ENCODE results near the gene C13orf46.

DNA sequence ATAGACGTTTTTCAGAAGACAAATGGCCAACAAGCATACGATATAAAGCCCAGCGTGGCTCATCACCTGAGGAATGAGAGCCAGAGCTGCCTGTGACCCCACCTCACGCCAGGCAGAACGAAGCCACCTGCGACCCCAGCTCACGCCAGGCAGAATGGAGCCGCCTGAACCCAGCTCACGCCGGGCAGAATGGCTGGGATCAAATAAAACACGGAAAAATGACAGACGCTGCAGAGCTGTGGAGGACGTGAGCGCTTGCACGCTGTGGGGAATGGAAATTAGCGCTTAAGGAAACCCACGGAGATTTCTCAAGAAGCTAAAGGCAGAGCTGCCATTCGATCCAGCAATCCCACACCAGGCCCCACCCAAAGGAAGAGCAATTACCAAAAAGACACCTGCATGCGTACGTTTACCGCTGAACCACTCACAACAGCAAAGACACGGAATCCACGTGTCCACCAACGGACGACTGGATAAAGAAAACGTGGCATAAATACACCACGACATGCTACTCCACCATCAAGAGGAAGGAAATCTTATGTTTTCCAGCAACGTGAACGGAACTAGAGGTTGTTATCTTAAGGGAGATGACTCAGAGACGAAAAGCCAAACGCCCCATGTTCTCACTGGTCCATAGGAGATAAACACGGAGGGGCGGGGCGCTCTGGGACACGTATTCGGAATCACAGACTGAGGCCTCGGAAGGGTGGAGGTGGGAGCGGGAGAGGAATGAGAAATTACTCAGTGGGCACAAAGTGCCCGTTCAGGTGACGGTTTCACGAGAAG lies 30.7 kb upstream of the C13orf46 start:
- TF ChIP-seq, protein P1, sequence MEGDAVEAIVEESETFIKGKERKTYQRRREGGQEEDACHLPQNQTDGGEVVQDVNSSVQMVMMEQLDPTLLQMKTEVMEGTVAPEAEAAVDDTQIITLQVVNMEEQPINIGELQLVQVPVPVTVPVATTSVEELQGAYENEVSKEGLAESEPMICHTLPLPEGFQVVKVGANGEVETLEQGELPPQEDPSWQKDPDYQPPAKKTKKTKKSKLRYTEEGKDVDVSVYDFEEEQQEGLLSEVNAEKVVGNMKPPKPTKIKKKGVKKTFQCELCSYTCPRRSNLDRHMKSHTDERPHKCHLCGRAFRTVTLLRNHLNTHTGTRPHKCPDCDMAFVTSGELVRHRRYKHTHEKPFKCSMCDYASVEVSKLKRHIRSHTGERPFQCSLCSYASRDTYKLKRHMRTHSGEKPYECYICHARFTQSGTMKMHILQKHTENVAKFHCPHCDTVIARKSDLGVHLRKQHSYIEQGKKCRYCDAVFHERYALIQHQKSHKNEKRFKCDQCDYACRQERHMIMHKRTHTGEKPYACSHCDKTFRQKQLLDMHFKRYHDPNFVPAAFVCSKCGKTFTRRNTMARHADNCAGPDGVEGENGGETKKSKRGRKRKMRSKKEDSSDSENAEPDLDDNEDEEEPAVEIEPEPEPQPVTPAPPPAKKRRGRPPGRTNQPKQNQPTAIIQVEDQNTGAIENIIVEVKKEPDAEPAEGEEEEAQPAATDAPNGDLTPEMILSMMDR (IDR thresholded peaks at IDR 0.05) = no peak
- no peak for TF ChIP-seq POLR2A (IDR thresholded peaks at IDR 0.05)
